GM19043 (cell line): ENCODE measurements around the gene RPRML.
"Not testable (repeated sequence)": the region's sequence is repeated elsewhere in the genome, so short reads cannot be mapped to it uniquely, and the experiment has no call there.

Source experiments
- ATAC-seq: cut with Tn5 transposase; IDR thresholded peaks from one replicate; pipeline ENCODE4 v1.9.1; 2021; ENCODE audit warnings: low read depth; ENCODE audit not compliant: unreplicated experiment

RPRML gene

DNA sequence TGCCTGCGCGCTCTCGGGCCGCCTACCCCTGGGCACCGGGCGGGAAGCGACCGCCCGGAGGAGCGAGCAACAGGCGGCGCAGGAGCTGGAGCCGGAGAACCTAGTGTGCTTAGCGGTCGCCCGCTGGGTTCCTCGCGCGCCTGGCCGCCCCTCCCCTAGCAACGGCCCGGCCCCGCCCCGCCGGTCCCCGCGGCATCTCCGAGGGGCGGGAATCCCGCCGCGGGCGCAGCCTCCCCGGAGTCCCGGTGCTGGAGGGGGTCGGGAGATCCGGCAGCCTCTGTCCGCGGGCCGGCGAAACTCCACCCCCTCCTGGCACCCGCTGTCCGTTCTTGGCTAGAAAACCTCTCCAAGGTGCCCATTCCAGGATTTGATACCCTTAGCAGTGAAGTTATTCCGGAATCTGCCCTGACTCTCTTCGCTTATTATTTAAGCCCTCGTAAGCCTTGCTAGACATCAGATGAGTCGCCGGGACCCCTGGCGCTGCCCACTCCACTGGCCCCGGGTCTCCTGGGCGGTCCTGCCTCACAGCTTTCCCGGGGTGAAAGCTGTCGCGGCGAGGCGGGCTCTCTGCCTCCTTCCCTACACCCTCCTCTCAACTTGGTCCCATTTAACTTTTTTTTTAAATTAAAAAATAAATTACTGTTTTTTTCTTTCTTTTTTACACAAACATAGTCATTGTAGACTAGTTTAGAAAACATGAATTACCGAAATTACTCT, at the start of gene RPRML:
Gene RPRML, minus strand, starts transcription at position 107 of the 717 bp plus-strand sequence. CDS start 246 bp downstream, outside the sequence.
- no peak for ATAC-seq

DNA sequence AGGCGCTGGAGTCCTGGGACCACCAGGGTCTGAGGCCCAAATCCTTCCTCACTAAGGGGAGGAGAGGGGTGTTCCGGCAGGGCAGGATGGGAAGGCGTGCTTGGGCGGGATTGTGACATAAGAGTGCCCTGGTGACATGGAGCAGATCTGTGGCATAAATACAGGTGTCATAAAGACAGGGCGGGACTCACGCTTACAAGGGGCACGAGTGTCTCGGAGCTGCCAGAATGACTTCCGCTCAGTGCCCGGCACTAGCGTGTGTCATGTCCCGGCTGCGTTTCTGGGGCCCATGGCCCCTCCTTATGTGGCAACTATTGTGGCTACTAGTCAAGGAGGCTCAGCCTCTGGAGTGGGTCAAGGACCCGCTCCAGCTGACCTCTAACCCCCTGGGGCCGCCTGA, 37.9 kb upstream of the RPRML start:
- ATAC-seq, result not testable (repeated sequence)

DNA sequence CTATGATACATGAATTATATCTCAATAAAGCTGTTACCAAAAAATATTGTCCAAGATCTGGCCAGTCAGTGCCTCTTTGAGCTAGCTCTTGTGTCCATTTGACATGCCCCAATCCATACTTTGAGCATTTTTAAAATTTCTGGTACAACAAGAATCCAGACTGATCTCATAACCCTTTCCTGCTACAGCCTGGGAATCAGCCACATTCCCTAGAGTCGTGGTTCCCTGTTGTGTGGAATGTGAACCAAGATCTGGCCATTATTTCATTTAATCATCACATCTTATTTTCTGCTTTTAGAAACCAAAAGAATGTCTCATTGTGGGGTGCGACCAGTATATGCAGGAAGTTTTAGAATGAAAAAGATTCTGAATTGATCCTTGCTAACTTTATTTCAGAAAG, 34.3 kb upstream of the RPRML start:
- ATAC-seq, result no peak

DNA sequence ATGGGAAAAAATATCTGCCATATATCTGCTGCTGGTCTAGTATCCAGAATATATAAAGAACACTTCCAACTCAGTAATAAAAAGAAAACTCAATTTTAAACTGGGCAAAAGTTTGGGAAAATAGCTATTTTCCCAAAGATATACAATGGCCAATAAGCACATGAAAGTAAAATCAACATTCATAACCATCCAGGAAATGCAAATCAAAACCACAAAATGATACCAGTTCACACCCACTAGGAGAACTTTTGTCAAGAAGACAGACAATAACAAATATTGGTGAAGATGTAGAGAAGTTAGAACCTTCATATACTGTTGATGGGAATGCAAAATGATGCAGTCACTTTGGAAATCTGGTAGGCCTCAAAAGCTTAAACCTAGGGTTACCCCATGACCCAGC, 33.4 kb upstream of the RPRML start:
- no peak for ATAC-seq

DNA sequence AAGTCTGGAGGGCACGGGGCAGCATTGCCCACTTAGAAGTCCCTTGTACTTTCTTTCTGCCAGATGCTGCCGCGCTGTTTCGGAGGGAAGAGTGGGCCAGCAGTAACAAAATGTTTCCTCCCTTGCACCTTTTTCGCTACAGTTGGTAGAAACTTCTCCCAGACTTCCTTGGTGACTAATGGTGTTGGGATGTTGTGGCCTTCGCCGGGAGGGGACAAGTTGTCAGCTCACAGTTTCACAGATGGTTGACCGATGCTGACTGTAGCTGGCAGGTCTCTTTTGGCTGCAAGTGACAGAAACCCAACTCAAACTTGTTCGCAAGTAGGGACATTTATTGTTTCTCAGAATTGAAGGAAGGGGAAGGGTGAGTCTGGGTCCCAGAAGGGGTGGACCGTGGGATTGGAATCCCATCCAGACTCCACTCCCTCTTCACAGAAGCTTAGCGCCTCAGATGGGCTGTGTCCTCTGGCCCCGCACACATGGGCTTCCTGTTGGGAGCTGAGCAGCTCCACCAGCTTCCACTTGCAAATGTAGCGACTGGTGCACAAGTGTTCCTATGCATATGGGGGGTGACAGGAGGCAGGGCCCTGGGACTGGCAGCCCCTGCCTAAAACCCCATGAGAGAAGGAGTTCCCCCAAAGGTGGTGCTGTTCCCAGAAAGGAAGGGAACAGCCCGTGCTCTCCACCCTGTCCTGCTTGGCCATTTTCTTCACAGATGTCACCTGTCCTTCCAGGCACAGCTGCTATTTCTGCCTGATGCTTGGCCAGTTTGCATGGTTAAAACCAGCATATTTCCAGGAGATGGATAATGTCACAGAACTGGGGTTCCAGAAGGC, 30.9 kb upstream of the RPRML start:
- ATAC-seq, result no peak

DNA sequence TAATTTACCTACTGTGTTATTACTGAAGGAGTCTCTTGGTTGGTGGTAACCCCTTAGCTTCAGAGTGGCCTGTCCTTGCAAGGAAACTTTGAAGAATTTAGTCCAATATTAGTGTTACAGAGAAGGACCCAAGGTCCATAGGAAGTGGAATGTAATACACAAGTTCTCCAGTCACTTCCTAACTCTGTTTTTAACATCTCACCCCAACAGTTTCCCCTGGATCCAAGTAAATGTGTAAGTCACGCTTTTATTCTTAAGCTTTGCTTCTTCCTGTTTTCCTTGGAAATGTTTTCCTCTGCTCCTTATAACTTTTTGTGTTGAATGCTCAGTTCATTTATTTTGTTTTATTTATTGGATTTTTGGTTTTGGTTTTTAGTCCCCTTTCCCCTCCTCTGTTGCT, 25.9 kb upstream of the RPRML start:
- ATAC-seq, result no peak

DNA sequence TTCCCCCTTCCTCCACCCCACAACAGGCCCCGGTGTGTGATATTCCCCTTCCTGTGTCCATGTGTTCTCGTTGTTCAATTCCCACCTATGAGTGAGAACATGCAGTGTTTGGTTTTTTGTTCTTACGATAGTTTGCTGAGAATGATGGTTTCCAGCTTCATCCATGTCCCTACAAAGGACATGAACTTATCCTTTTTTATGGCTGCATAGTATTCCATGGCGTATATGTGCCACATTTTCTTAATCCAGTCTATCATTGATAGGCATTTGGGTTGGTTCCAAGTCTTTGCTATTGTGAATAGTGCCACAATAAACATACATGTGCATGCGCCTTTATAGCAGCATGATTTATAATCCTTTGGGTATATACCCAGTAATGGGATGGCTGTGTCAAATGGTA, 24.8 kb upstream of the RPRML start:
- ATAC-seq, result not testable (repeated sequence)

DNA sequence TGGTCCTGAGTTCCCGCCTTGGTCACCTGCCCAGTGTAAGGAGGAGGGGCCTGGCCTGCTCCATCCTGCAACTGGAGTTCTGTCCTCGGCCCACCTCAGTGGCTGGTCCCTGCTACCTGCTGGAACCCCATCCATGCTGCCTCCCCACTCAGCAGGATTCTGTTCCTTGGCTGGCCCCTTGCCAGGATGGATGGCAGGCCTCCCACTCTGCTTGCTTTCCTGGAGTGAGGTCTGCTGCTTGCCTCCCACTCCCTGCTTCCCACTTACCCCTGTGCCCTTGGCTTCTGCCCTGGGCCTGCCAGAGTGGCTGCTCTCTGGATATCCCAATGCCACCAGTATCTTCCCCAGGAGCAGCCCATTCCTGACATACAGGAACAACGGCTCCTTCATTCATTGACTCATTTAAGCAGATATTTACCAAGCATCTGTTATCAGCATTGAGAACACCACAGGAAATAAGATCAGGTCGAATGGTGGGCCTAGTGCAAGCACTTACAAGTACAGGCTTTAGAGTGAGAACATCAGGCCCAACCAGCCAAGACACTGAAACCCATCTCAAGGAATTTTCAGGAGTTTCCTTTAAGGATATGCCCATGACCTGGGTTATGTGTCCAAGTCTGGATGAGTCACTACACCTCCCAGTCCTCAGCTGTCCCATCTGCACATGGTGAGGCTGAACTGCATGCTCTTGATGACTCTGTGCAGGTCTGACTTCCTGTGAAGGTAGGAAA, 17.0 kb upstream of the RPRML start:
- no peak for ATAC-seq

DNA sequence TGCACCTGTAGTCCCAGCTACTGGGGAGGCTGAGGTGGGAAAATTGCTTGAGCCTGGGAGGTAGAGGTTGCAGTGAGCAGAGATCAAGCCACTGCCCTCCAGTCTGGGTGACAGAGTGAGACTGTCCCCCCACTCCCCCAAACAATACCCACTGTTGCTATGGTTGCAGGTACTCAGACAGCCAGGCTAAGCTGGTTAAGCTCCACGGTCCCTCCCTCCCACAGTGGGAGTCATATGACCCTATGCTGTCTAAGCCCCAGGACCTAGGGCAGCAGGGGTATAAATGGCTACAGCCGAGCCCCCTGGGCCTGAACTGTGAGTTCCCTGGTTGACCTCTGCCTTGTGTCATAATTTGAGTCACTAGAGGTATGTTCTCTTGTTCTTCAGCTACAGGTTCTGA, 15.9 kb upstream of the RPRML start:
- no peak for ATAC-seq

DNA sequence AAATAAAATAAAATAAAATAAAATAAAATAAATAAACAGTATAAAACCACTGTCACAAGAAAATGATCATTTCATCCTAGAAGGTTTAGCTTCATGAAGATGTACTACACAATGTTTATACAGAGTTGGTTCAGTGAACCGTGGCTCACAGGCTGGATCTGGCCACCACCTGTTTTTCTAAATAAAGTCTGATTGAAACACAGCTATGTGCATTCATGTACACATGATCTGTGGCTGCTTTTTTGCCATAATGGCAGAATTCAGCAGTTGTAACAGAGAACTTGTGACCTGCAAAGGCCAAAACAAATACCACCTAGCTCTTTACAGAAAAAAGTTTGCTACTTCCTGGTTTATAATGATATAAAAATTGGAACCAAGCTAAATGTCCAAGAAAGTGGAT, 12.6 kb upstream of the RPRML start:
- ATAC-seq, result no peak

DNA sequence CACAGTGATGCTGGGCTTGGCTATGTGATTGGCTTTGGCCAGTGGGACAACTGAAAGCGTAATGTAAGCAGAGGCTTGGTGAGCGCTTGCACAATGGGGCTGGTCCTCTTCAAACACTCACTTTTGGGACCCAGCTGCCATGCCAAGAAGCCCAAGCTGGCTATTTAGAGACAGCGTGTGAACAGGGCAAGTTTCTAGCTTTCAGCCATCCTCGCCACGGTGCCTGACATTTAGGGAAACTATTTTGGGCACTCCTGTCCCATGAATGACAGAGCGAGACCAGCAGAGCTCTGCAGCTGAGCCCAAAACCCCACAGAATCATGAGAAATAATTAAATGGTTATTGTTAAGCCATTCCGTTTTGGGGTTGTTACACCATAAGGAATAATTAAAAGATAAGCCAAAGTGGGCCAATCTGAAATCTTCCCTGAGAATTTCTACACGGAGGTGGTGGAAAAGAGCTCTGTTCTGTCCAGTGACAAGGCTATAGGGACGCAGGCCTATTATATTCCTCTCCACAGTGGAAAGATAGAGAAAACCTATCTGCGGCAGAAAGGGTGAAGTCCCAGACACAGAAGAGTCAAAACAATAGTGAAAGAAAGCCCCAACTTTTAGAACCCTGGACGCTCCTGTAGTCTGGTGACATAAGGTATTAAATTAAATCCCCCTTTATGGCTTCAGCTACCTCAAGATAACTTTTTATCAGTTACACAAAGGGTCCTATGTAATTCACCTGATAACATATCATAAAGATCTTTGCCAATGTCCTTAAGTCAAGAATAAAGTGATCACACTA, 10.8 kb upstream of the RPRML start:
- no peak for ATAC-seq

DNA sequence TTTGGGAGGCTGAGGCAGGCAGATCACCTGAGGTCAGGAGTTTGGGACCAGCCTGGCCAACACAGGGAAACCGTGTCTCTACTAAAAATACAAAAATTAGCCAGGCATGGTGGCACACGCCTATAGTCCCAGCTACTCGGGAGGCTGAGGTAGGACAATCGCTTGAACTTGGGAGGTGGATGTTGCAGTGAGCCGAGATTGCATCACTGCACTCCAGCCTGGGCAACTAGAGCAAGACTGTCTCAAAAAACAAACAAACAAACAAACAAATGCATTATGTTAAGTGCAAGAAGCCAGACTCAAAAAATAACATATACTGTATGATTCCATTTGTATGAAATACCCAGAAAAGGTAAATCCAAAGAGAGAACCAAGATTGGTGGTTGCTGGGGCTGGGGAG, 8.9 kb upstream of the RPRML start:
- not testable (repeated sequence) for ATAC-seq

DNA sequence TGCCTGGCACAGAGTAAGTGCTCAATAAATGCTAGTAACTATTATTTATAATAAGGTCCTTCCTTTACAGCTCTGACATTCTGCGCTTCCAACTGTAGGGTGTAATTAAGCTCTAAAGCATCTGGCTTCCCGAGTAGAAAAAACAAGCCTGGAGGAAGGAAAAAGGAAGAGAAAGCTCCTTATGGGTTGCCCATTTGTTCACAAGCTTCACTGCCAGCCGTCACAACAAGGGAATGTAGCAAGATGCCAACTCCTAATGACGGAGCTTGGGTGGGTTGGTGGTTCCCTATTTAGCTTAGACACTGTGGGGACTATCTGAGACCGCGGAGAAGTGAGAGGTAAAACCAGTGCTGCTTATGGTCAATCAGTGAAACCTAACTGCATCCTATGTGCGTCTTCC, 7.3 kb upstream of the RPRML start:
- no peak for ATAC-seq

DNA sequence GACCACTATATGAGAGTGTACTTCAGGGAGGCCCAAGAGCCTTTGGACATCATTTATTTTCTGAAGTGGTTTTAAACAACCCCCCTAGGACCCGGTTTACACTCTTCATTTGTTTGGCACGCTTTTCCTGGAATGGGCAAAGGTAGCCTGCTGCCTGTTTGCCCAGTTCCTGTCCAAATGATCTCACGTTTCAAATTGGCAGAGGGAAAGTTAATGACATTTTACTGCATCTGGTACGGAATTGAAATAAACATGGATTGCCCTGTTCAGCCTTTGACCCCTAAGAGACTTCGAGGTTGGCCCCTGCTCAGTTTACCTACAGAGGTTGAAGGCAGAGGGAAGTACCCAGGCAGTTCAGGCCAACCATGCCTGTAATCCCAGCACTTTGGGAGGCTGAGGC, 5.8 kb upstream of the RPRML start:
- no peak for ATAC-seq

DNA sequence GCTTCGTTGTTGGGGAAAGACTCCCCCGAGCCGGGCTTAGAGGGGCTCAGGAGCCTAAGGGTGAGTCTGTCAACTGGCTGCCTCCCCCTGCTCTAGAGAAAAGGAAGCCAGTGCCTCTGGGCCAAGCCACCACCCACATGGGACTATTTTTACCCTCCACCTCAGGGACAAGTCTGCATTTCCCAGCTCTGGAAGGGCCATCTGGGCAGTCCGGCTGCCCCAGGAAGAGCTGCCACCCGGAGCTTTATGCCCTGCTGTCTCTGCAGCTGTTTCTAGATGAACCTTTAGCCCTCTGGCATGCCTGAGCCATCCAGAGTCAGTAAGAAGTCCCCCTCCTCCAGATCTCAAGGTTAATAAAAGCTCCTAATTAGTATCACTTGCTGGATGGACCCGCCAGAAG, 5.3 kb upstream of the RPRML start:
- ATAC-seq, result no peak

DNA sequence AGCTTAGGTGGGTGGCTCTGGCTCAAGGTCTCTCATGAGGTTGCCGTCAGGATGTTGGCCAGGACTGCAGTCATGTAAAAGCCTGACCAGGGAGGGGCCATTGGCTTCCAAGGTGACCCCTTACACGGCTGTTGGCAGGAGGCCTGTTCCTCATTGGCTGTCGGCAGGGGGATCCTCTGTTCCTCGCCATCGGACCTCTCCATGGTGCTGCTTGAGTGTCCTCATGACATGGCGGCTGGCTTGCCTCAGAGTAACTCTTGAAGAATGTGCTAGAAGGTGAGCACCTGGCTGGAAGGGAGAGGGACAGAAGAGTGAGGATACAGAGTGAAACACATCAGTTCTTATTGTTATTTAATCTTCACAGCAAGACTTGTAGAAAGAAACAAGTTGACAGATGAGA, 4.7 kb upstream of the RPRML start:
- no peak for ATAC-seq

DNA sequence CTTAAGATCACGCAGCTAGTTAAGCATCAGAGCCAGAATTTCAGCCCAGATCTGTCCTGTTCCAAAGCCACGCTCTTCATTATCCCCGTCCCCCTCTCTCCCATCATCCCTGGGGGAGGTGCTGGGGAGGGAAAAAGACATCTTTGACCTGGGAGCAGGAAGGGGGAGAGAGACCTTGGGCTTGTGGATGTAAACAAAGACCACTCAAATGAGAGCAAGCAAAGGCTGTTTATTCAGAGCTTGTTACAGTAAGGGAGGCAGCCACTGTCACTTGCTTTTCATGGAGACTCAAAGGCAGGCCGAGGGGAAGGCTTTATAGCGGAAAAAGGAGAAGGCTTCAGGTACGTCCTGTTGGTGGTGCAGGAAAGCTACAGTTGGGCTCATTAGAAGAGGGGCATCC, 3.5 kb upstream of the RPRML start:
- ATAC-seq, result no peak

DNA sequence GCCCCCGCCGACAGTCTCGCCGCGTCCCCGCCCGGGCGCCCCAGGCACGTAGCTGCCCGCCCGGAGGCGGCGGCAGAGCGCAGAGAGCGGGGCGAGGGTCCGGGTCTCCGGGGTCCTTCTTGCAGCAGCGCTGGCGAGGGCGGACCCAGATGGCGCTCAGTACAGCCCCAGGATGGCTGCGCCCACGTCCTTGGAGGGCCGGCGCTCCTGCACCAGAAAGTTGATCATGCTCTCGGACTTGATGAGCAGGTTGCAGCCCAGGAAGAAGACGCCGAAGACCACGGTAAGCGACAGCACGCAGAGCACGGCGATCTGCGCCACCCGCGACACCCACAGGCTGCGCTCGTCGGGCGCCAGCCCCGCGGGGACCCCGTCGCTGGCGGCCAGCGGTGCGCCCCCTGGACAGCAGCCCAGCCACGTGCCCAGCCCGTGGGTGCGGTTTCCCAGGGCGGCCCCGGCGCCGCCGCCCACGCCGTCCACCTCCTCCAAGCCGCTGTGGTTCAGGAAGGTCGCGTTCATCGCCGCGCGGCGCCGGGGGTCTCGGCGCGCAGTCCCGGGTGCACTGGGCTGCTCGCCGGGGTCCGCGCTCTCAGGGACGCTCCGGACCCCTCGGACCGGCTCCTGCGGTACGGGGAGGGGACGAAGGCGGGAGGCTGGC, 435 bp downstream of the RPRML start:
- no peak for ATAC-seq

DNA sequence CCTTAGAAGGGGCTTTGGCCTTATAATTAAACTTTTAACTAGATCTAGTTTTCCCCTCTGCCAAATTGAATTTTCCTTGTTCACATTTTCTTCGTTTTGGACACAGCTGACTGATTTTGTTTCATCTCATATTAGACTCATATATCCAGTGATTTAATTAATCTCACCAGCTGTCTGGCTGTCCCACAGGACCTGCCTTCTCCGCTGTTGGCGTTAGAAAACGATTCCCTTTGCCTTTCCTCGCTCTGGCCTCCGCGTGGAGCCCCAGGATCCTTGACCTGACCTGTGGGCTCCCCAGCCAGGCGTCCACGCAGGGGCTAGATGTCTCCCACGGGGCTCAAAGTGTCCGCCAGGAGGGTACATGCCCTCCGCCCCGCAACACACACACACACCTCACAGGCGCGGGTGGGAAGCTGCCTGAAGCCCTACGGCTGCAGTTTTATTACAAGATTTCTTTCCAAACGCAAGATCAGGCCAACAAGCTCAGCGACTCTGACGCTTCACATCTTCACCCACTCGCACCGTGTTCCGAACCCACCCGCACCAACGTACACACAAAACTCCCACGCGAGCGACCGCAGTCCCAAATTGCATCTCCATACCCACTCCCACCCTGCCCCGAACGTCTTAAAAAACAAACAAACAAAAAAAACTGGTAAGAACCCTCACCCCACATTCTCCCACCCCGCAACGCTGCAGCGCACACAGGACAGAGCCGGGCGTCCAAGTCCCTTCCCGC, 1.1 kb downstream of the RPRML start:
- no peak for ATAC-seq
